C4-2B (cell line): ENCODE measurements around the gene ZDHHC1.

Experiments used
- H3K27ac ChIP-seq: fragments of 450-650 bp; 2 replicates; pipeline ENCODE4 v1.5.1; 2017
- CTCF ChIP-seq: fragments of 450-650 bp; conservative IDR thresholded peaks from 2 replicates; pipeline ENCODE4 v1.5.1; 2017; ENCODE audit warnings: mild to moderate bottlenecking
- ZFX ChIP-seq: fragments of 450-650 bp; IDR thresholded peaks from 2 replicates; pipeline ENCODE4 v1.6.1; 2017

ZDHHC1 gene

DNA sequence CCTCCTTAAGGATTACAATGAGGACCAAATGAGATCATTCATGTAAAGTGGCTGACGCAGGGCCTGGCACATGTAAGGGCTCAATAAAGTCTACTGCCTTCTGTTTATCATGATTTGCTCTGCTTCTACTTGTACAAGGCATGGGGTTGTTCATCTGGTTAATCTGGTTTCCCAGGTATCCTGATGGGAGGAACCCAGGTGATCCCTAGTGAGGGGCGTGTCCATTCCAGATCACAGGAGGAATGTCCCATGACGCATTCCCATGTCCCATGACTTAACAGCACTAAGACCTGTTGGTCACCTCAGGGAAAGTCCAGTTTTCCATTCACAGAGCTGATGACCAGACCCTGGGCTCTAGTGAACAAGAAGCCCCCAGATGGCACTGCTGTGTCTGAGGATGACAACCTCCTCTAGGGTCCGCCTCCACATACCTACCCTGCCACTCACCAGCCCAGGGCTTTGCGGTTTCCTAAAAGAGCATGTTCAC lies 11.5 kb downstream of the ZDHHC1 start:
- peak overlapping the region; percentile 94 for H3K27ac ChIP-seq
- TF ChIP-seq ZFX (no peak), CTCF (no peak)

DNA sequence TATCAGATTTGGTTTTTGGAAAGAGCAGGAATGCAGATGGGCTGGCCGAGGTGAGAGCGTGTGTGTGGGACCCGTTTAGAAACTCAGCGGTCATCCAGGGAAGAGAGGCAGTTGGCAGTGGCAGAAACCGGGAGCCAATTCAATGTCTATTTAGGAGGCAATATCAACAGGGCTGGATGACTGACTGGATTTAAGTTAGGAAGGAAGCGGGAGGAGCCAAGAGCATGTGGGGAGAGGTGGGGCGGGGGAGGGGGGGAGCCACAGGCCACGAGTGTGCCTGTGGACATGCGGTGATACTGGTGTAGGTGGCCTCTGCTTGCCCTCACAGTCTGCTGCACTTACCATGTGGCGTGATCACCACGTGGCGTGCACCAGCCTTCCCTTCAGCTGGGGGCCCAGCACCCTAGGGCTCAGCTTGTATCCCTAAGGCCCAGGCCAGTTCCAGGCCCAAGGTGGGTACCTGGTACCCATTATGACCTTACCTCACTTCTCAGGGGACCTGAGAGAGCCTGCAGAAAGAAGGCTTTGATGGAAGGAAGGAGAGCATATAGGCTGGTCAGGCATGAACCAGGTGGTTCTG lies 12.2 kb downstream of the ZDHHC1 start:
- peak overlapping the region; percentile 94 for H3K27ac ChIP-seq

GRCh38 chr16:67400901-67401300 lies 15.4 kb downstream of the ZDHHC1 start:
- TF ChIP-seq CTCF (no peak), ZFX (no peak)
- no peak overlapping the region for H3K27ac ChIP-seq

More for the DNA sequence above, 12.2 kb downstream of the ZDHHC1 start:
- peak; percentile 21; the same call in 1 of the 2 replicates for TF ChIP-seq ZFX
- no peak for TF ChIP-seq CTCF

- no peak overlapping the region for H3K27ac ChIP-seq
- TF ChIP-seq ZFX (no peak), CTCF (no peak)
Measured at GRCh38 chr16:67399749-67400704, 16.2 kb downstream of the ZDHHC1 start.

DNA sequence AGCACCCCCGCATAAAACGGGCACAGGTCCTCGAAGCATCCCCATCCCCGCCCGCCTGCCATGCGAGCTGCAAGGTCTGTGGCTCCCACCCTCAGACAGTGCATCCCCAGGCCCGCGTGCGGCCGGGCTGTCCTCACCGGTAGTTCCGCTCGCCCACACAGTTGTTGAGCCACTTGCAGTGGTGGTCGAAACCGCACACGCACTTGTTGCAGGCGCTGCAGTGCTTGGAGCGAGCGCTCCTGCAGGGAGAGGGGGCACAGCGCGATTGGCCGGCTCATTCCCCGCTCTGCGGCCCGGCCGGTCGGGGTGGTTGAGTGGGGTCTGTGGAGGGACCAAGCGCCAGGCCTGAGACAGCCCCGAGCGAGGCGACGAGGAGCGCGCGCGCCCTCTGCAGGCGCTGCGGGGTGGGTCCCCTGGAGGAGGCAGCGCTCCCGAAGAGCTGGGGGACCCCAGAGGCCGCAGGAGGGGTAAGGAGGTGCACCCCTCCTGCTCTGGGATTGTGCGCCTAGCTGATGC lies 17.0 kb downstream of the ZDHHC1 start:
- TF ChIP-seq ZFX (no peak), CTCF (no peak)

GRCh38 chr16:67398546-67399217 lies 17.6 kb downstream of the ZDHHC1 start:
- H3K27ac ChIP-seq = no peak overlapping the region
- TF ChIP-seq CTCF = no peak
- no peak for TF ChIP-seq ZFX

More for the DNA sequence above, 17.0 kb downstream of the ZDHHC1 start:
- no peak overlapping the region for H3K27ac ChIP-seq
